HG03066 (cell line): Measurements from ENCODE around the gene KRT83.

Experiments used
- ATAC-seq: cut with Tn5 transposase; IDR thresholded peaks from one replicate; pipeline ENCODE4 v1.9.1; 2021; ENCODE audit warnings: low read depth; ENCODE audit not compliant: unreplicated experiment

KRT83 gene

DNA sequence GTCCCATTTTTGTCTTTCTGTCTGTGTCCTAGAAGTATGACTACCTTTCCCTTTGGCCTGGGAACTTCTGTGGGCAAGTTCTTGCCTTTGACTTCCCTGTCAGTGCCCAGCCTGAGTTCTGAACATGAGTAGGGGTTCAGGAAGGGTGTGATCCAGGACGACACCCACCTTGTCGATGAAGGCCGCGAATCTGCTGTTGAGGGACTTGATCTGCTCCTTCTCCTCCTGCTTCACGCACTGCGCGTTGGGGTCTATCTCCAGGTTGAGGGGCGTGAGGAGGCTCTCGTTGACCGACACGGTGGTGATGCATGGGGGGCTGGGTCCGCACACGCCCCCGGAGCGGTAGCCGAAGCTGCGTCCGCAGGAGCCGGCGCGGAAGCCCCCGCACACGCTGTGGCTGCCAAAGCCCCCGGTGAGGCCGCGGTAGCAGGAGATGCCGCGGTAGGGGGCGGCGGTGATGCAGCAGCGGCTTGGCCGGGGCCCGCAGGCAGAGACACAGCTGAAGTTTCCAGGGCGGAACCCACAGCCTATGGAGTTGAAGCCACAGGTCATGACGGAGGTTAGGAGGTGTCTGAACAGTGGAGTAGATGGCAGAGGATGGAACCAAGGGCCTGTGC is at the start of gene KRT83:
Gene KRT83, minus strand, starts transcription at position 615 of the 617 bp plus-strand sequence. Its CDS starts 63 bp downstream, at position 552.
- ATAC-seq, result no peak

DNA sequence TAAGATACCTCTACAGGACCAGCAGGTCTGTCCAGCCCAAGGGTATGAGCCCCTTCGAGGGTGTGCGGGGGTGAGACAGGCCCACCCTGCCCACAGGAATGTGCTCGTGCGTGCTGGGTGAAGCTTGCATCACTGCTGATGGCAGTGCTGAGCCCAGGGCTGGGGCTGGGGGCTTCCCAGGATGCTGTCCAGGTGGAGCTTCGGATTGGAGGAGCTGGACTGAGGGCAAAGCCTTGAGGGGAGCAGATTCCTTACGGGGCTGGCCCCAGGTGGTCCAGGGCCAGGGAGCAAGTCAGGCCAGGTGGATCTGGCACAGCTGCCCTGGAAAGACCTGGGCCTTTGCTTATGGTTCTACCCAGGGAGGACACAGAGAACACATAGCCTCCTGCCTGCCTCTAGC is 48.6 kb upstream of the KRT83 start:
- ATAC-seq, result no peak

DNA sequence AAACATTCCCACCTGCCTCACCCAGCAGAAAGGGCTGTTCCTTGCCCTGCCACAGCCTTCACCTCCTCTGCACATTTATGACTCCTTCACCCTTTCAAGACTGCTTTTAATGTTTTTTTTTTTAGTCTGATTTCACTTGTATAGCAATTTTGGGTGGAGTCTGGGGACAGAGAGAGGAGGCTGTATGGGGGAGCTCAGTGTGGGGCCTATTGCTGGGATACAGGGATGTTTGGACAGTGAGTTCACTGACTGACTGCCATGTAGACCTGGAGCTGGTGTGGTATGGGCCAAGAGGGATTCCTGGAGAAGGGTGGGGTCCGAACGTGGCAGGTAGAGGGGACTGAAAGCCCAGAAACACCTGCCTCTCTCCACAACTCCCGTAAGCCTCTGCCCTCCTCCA is 48.0 kb upstream of the KRT83 start:
- no peak for ATAC-seq

DNA sequence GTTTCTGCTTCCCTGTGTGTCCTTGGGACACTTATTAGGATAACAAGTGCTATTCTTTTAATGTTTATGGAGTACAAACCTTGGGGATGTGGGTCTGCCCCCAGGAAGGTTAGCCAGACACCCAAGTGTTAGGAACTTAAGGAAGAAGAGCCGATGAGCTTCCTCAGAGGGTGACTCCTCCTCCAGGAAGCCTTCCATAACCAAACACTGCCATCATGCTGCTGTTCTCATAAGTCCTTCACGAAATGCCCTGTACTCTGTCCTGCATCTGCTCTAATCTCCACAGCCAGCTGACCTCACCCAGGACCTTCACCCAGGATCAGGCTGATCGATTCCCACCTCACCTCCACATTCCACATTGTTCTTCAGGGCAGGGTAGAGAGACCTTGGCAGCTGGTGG is 47.3 kb upstream of the KRT83 start:
- ATAC-seq, result no peak

DNA sequence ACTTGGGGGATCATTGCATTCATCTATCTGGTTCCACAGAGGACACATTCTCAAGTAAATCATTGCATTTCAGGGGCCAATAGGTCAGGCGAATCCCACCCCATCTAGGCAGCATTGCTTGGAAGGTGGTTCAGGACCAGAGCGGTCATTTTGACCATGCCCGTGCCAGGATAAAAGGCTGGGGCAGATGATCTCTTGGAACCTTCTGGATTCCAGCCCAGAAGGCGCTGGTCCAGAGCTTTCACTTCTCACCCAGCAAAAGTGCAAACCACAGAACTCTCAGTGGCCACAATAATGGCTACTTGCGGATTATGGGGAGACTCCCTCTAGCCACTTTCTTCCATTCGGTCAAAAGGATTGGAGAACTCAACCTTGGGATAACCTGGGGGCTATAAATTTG is 46.7 kb upstream of the KRT83 start:
- no peak for ATAC-seq

DNA sequence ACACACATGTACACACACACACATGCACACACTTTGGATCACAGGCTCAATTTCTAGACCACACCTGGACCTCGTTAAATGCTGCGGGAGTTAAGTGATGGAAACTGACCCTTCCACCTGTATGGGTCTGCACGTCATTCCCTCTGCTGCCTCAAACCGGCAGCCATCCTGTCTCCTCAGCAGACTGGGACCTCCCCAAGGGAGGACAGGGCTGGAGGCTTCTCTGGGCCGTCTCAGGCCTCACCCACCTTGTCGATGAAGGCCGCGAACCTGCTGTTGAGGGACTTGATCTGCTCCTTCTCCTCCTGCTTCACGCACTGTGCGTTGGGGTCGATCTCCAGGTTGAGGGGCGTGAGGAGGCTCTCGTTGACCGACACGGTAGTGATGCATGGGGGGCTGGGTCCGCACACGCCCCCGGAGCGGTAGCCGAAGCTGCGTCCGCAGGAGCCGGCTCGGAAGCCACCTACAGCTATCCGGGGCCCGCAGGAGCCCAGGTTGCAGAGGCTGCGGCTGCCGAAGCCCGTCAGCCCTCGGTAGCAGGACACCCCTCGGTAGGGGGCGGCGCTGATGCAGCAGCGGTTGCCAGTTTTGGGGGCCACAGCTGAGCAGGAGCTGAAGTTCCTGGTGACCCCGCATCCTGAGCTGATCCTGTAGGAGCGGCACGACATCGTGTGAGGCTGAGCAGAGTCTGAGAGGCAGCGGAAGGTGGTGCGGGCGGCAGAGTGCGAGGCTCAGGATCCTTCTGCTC is 45.7 kb upstream of the KRT83 start, which contains the start of gene KRT85:
Gene KRT85, minus strand, starts transcription at position 744 of the 748 bp plus-strand sequence. Its CDS starts 76 bp downstream, at position 668.
- ATAC-seq, result no peak

DNA sequence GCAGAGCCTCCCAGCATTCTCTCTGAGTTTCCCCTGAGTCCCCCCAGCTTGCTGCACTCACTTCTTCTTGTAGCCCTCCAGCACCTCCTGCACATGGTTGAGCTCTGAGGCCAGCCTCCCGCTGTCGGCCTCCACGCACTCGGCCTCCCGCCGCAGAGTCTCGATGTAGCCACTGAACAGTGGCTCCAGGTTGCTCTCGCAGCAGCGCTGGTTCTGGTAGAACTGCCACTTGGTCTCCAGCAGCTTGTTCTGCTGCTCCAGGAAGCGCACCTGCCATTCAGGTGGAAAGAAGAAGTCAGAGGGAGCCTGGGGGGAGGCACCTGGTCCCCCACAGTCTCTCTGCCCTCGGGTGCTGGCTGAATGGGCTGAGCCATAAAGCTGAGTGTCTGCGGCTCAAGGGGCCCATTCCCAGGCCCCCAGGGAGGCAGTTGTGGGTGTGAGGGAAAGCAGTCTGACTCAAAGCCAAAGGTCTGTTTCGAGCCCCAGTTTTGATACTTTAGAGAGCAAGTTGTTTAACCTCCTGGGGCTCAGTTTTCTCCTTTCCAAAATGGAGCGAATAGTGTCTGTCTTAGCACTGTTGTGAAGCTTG is 43.8 kb upstream of the KRT83 start:
- no peak for ATAC-seq

DNA sequence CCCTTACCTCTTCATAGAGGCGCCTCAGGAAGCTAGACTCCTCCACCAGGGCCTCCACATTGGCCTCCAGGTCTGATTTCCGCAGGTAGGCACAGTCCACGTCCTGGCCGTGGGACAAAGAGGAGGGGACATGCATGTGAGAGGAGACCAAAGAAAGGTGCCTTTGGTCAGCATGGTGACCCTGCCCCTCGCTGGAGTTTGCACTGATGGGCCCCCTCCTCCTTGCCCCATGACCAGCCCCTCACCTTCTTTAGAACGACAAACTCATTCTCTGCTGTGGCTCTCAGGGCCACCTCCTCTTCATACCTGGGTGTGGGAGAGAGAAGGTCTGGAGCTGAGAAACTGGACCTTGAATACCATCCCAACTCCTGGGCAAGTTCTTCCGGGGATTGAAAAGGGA is 42.9 kb upstream of the KRT83 start:
- no peak for ATAC-seq

DNA sequence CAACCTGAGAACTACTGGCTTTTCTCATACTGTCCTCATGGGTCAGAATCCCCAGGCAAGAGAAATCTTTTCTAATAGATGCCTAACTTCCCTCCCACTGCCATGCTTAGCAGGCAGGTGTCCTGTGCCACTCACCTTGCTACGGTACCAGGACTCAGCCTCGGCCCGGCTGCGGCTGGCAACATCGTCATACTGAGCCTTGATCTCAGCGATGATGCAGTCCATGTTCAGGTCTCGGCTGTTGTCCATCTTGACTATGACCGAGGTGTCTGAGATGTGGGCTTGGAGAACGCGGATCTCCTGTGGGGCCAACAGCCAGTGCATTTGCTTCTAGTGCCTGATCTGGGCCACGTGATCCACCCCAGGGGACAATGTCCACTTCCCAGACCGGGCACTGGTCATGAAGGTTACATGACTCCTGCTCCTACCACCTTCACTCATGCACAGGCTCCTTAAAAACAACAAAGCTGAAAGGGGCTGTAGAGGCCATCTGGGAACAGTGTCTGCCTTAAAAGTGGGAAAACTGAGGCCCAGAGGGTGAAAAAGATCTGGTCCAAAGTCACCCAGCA is 42.0 kb upstream of the KRT83 start:
- no peak for ATAC-seq

DNA sequence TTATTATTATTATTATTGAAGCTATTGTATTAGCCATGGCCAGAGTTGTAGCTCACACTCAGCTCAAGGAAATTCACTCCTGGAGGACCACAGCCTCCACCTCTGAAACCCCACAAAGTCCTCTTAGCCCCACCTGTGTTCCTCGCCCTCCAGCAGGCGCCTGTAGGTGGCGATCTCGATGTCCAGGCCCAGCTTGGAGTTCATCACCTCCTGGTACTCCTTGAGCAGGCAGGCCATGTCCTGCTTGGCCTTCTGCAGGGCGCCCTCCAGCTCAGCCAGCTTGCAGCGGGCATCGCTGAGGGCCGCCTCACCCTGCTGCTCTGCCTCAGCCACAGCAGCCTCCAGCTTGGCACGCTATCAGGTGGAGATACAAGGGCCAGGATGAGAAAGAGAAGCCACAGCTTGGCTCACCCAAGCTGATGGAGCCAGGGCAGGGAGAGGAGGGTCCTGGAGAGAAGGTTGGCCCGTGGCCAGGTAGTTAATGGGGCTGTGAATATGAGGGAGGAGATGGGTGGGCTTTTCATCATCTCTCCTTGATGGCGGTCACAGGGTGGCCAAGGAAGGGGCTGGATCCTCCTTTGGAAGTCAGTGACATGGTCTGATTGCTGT is 41.0 kb upstream of the KRT83 start:
- ATAC-seq, result no peak

DNA sequence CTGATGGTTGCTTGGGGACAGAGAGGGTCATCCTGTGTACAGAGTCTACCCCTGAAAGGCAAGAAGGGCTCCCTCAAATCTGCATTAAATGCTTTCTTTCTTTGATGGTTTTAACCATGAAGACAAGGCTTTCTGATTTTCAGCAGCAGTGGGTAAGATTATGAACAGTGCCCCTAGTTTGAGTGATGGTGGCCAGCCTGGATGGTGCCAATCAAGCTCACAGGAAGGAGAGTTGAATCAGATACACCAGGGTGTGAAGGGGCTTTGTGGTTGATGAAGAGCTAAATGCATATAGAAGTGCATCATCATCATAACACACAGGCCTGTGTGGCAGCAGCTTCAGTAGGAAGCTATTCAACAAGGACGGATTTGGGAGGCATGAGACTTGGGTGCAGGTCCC is 40.4 kb upstream of the KRT83 start:
- ATAC-seq, result no peak

DNA sequence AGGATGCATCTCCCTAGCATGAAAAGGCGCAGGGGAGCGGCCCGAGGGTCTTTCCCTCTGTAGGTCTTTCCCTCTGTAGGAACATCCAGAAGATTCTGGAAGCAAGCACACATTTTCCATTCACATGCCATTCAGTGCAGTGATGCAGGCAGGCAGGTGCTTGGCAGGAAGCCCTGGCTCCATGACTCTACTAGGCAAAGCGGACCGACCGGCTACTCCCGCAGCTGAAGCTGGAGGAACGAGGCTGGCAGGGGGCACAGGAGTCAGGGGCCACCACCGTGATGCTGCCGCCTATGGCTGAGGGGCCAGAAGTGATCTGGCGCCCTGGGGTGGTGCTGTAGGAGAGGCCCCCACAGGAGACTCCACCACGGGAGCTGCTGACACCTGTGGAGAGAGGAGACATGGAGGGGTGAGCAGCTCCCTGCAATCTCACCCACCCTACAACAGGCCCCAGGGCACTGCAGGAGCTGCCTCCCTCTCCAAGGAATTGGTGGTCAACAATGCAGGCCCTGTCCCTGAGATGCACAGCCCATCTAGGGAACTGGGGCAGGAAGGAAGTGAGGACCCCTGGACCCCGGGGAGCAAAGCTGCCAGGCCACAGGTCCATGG is 39.6 kb upstream of the KRT83 start:
- ATAC-seq, result no peak

DNA sequence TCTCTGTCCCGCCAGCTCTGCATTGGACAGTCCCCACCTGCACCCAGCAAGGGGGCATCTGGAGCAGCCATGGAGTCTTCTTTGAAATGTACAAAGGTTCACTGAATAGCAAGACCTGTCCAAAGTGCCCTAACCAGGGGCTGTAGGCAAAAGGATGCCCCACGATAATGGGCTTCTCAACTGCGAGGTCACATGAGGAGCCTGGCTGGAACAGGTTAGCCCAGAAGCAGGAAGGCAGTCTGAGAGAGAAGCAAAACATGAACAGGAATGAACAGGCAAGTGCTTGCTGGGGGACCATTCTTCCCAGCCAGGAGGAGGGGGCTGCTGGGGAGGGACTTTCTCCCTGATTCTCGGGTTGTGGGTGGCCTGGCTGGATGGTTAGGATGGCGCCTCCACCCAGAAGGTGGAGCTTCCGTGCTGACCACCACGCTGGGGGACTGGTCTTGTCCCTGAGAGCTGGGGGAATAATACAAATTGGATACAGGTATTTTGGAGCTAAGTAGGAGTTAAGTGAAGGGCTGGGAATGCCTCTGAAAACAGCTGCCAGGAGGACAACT is 39.0 kb upstream of the KRT83 start:
- ATAC-seq, result no peak

DNA sequence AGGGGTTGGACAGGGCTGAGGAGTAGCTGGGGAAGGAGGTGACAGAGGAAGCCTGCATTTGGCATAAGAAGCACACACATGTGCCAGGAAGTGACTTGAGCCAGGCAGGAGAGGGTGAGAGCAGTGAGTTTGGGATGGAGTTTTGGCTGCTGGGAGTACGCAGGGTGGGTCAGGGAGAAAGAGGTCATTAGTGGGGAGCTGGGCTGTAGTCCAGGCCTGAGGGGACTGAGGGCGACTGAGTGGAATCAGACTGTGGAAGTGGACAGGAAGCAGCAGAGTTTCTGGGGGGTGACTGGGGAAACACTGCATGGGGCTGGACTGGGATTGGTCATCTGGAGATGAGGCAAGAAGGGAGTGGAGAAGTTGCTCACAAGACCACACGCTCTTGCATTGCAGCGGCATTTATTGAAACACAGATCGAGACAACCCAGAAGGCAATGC is 38.4 kb upstream of the KRT83 start:
- no peak for ATAC-seq

DNA sequence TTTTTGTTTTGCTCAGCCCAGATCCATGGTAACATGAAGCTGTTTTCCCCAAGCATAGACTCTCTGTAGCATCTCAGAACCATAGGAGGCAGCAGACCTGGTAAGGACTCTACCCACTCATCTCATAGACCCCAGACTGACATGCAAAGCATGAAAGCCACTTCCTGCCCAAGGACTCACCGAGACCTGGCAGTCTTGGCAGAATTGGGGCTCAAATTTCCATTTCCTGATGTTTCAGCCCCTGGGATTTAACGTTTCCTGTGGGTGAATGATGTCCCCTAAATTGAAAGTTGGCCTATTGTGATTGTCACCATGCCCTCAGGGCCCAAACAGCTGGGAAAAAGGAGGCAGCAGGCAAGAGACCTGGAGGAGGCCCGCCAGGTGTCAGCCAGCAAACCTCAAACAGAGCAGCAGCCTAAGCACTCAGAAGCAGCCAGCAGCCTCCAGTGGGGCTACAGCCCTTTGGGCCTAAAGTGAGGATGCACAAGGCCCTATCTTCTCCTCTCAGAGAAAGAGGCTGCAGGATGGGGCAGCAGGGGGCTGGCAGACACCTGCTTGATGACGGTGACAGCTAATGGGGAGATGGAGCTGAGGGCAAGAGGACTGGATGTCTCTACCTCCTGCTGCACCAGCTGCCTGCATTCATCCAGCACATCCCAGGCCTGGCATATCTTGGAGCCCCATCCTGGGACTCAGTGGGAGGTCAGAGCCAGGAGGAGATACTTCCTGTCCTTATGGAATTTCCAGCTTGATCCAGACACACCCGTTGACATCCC is 37.6 kb upstream of the KRT83 start:
- ATAC-seq, result peak; percentile 95

DNA sequence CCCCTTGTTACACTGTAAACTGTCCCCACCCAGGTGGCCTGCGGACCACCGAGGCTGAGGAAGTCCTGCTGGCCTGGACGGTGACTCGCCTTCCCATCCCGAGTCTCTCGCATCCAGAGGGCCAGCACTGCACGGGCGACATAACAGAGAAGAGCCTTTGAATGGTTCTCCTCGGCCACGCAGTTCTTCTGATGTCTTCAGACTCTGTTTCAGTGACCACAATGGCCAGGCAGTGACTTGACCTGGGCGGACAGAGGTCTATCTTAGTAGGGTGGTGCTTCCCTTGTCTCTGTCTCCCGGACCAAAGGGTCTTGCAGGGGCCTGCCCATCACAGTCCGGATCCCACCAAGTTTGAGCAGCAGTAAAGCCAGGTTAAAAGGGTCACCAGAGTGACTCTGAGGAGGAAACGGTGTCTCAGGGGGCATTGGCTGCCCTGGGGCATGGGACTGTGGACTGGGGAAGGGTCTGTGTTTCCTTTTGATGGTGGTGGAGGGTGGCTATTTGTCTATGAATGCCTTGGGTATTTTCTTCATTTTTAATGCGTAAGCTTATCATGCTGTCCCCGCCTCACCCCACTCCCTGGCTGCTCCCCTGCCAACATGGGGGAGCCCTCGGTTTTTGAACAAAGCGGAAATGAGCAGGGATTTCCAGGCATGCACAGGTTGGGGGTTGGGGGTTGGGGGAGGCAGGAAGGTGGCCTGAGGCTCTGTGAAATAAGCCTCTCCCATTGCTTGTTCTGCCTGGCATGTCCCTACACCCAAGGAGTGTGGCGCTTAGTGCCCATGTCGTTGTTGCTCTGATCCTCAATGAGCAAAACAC is 35.8 kb upstream of the KRT83 start:
- ATAC-seq, result no peak

DNA sequence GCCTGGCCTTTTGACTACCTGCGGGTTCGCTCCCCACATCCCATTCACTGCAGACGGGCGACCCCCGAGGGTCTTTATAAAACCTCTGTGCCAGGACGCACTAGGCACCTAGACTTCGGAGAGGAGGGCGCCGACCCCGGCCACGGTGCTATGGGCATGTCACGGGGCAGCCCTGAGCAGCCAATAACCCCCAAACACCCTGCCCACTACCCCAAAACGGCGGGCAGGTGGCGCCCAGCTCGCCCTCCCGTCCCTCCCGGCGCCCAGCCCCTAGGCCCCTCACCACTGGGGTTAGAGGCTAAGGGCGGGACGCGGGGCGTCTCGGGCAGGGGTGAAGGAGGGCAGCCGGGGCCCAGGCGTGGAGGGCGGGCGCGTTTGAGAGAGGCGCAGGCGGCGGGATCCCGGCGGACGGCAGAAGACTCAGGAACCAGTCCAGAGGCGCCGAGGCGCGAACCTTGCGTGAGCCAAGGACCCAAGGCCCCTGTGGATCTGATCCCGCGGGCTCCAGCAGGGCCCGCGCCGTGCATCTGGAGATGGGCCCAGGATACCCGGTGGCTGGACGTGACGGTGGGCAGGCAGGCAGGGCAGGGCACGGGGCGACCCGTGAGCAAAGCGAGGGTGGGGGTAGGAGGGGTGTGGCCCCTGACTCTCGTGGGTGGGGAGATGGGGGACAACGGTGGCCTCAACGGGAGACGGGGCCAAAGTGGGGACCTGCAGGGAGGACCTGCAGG is 35.0 kb upstream of the KRT83 start:
- no peak for ATAC-seq

DNA sequence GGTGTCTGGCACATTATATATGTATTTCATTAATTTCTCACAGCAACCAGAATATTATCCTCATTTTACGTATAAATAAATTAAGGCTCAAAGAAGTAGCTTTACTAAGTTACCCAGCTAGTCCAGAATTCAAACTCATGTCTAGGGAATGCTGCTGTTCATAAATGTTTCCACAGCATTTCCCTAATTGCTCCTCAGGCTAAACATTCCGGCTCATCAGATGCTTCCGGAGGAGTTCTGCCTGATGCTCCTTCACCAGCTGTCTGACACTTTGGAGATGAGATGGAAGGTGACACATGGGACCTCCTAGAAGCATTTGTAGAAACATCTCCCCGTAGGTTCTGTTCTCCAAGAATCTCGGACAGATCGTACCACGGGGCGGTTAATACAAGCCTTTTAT is 34.0 kb upstream of the KRT83 start:
- ATAC-seq, result no peak
